Trophoblast cell (in vitro differentiated cells and primary cell): ENCODE data around the gene TPH1.

ENCODE experiments used
- DNase-seq, 2 donors: peaks; one replicate each; pipeline ENCODE4 v3.0.0-alpha.2; 2016
- H2AFZ ChIP-seq: 2 replicates; pipeline ENCODE4 v1.6.1; 2013; ENCODE audit warnings: low read length, moderate library complexity, mild to moderate bottlenecking; ENCODE audit not compliant: insufficient read depth, poor library complexity
- H2AK5ac ChIP-seq: 2 replicates; pipeline ENCODE4 v1.6.1; 2013; ENCODE audit warnings: mild to moderate bottlenecking, low read length
- H2BK120ac ChIP-seq: 2 replicates; pipeline ENCODE4 v1.6.1; 2013; ENCODE audit warnings: low read length, mild to moderate bottlenecking, moderate library complexity; ENCODE audit not compliant: insufficient read depth, poor library complexity
- H2BK12ac ChIP-seq: 2 replicates; pipeline ENCODE4 v1.6.1; 2013; ENCODE audit warnings: mild to moderate bottlenecking, low read length, moderate library complexity
- H2BK5ac ChIP-seq: 2 replicates; pipeline ENCODE4 v1.6.1; 2013; ENCODE audit warnings: low read length, low read depth, moderate library complexity, mild to moderate bottlenecking; ENCODE audit not compliant: poor library complexity
- H3K14ac ChIP-seq: 2 replicates; pipeline ENCODE4 v1.6.1; 2013; ENCODE audit warnings: mild to moderate bottlenecking, low read length
- H3K18ac ChIP-seq: 2 replicates; pipeline ENCODE4 v1.6.1; 2013; ENCODE audit warnings: mild to moderate bottlenecking, low read length
- H3K23ac ChIP-seq: 2 replicates; pipeline ENCODE4 v1.6.1; 2013; ENCODE audit warnings: low read length
- H3K27ac ChIP-seq: 2 replicates; pipeline ENCODE4 v1.5.1; 2013; ENCODE audit warnings: low read depth, mild to moderate bottlenecking, inconsistent platforms, low read length, moderate library complexity
- H3K27me3 ChIP-seq: 2 replicates; pipeline ENCODE4 v1.6.1; 2013; ENCODE audit warnings: inconsistent platforms, mild to moderate bottlenecking, low read length, moderate library complexity; ENCODE audit not compliant: insufficient read depth
- H3K36me3 ChIP-seq, 2 experiments: 1 replicate in 1 of 2; 2 replicates in 1 of 2; pipeline ENCODE4 v1.6.1; 2013; ENCODE audit warnings: low read length in 2 of 2, mild to moderate bottlenecking in 2 of 2, moderate library complexity in 1 of 2; ENCODE audit not compliant: insufficient read depth in 2 of 2, control insufficient read depth in 1 of 2
- H3K4ac ChIP-seq: 2 replicates; pipeline ENCODE4 v1.6.1; 2013; ENCODE audit warnings: low read depth, mild to moderate bottlenecking, low read length, moderate library complexity
- H3K4me1 ChIP-seq, 2 experiments: 1 replicate in 1 of 2; 2 replicates in 1 of 2; pipeline ENCODE4 v1.6.1; 2013; ENCODE audit warnings: low read length in 2 of 2, mild to moderate bottlenecking in 2 of 2, moderate library complexity in 1 of 2; ENCODE audit not compliant: insufficient read depth in 2 of 2, control insufficient read depth in 1 of 2
- H3K4me2 ChIP-seq: 2 replicates; pipeline ENCODE4 v1.6.1; 2013; ENCODE audit warnings: inconsistent platforms, mild to moderate bottlenecking, low read length, moderate library complexity
- H3K4me3 ChIP-seq: 2 replicates; pipeline ENCODE4 v1.5.1; 2013; ENCODE audit warnings: mild to moderate bottlenecking, low read depth, low read length, inconsistent platforms
- H3K79me1 ChIP-seq: one replicate; pipeline ENCODE4 v1.6.1; 2013; ENCODE audit warnings: low read length
- H3K79me2 ChIP-seq: 2 replicates; pipeline ENCODE4 v1.6.1; 2013; ENCODE audit warnings: low read length, mild to moderate bottlenecking; ENCODE audit not compliant: control insufficient read depth, insufficient read depth, poor library complexity
- H3K9ac ChIP-seq: 2 replicates; pipeline ENCODE4 v1.6.1; 2013; ENCODE audit warnings: mild to moderate bottlenecking, low read length
- H3K9me3 ChIP-seq: 2 replicates; pipeline ENCODE4 v1.6.1; 2013; ENCODE audit warnings: low read depth, mild to moderate bottlenecking, control low read depth, inconsistent platforms, low read length; ENCODE audit not compliant: insufficient read depth
- H4K12ac ChIP-seq: 2 replicates; pipeline ENCODE4 v1.6.1; 2013; ENCODE audit warnings: low read depth, mild to moderate bottlenecking, low read length, moderate library complexity
- H4K8ac ChIP-seq: 2 replicates; pipeline ENCODE4 v1.6.1; 2013; ENCODE audit warnings: low read depth, mild to moderate bottlenecking, low read length, moderate library complexity
- H4K91ac ChIP-seq: one replicate; pipeline ENCODE4 v1.6.1; 2013; ENCODE audit warnings: low read depth, mild to moderate bottlenecking, low read length, moderate library complexity
- WGBS: extraction: QIAGEN DNeasy Blood & Tissue Kit; methylation state at CpG from one replicate; pipeline ENCODE4 v1.1.7; 2013; ENCODE audit warnings: missing lambda C conversion rate; ENCODE audit not compliant: insufficient read length, insufficient coverage; ENCODE audit errors: extremely low coverage; 5-methylcytosine and 5-hydroxymethylcytosine counted together

TPH1 gene

GRCh38 chr11:18088366-18088765 is 42.3 kb upstream of the TPH1 start:
- Histone ChIP-seq H3K79me1 (no peaks in the 10 kb centered on the region), H2BK5ac (no peak overlapping the region), H3K27ac (no peak overlapping the region), H2BK12ac (no peak overlapping the region), H3K4me3 (no peak overlapping the region), H3K4me2 (no peak overlapping the region), H3K18ac (no peak overlapping the region), H3K9me3 (no peaks in the 10 kb centered on the region), H3K27me3 (no peaks in the 10 kb centered on the region), H3K36me3 (peaks cover 10 to 25% of the 10 kb centered on the region in 2 experiments), H3K9ac (no peak overlapping the region), H4K12ac (no peak overlapping the region), H4K8ac (no peak overlapping the region), H3K4ac (no peak overlapping the region), H3K4me1 (no peaks in the 10 kb centered on the region), H2BK120ac (no peak overlapping the region), H3K14ac (no peak overlapping the region), H4K91ac (no peak overlapping the region), H3K23ac (no peak overlapping the region), H2AFZ (no peak overlapping the region), H2AK5ac (no peak overlapping the region), H3K79me2 (no peaks in the 10 kb centered on the region)
- no CpG with 5 or more reads among the region's 2 CpGs for WGBS
- DNase-seq: peak in 1 of 2 donors; percentile 56

- Histone ChIP-seq H4K91ac (no peak overlapping the region), H2BK5ac (no peak overlapping the region), H2BK12ac (no peak overlapping the region), H3K9ac (no peak overlapping the region), H3K79me1 (no peaks in the 10 kb centered on the region), H4K12ac (no peak overlapping the region), H3K9me3 (no peaks in the 10 kb centered on the region), H3K36me3 (peaks cover 11 to 16% of the 10 kb centered on the region in 2 experiments), H2AFZ (no peak overlapping the region), H2BK120ac (no peak overlapping the region), H3K27ac (no peak overlapping the region), H3K27me3 (no peaks in the 10 kb centered on the region), H3K4me3 (no peak overlapping the region), H3K18ac (no peak overlapping the region), H4K8ac (no peak overlapping the region), H3K4ac (no peak overlapping the region), H3K14ac (no peak overlapping the region), H3K23ac (no peak overlapping the region), H3K4me1 (no peaks in the 10 kb centered on the region), H3K4me2 (no peak overlapping the region), H3K79me2 (no peaks in the 10 kb centered on the region), H2AK5ac (no peak overlapping the region)
- no CpG with 5 or more reads among the region's 2 CpGs for WGBS
- DNase-seq: no peak
These were observed 35.5 kb upstream of the TPH1 start for GRCh38 chr11:18081551-18081950.

- H2BK5ac ChIP-seq: no peak overlapping the region
- no peak overlapping the region for H2BK120ac ChIP-seq
- H4K12ac ChIP-seq: no peak overlapping the region
- no peak overlapping the region for H4K8ac ChIP-seq
- no peak overlapping the region for H2AK5ac ChIP-seq
- no peak overlapping the region for H4K91ac ChIP-seq
- H3K4me1 ChIP-seq: no peaks in the 10 kb centered on the region
- H3K4me2 ChIP-seq: no peak overlapping the region
- no peaks in the 10 kb centered on the region for H3K27me3 ChIP-seq
- no peak overlapping the region for H2AFZ ChIP-seq
- no peak overlapping the region for H3K4ac ChIP-seq
- H3K79me2 ChIP-seq: no peaks in the 10 kb centered on the region
- whole genome bisulfite sequencing: no CpG with 5 or more reads among the region's 4 CpGs
- H3K14ac ChIP-seq: no peak overlapping the region
- no peaks in the 10 kb centered on the region for H3K9me3 ChIP-seq
- no peak overlapping the region for H3K4me3 ChIP-seq
- peaks cover 6 to 12% of the 10 kb centered on the region in 2 experiments for H3K36me3 ChIP-seq
- no peak for DNase-seq
- no peak overlapping the region for H3K23ac ChIP-seq
- H2BK12ac ChIP-seq: no peak overlapping the region
- H3K79me1 ChIP-seq: no peaks in the 10 kb centered on the region
- no peak overlapping the region for H3K18ac ChIP-seq
- no peak overlapping the region for H3K9ac ChIP-seq
- H3K27ac ChIP-seq: no peak overlapping the region
These were observed 34.4 kb upstream of the TPH1 start for GRCh38 chr11:18080451-18080850.

- no CpG with 5 or more reads among the region's 2 CpGs for WGBS
- H2BK12ac ChIP-seq: no peak overlapping the region
These were observed 32.8 kb upstream of the TPH1 start for GRCh38 chr11:18078909-18079308.

More at GRCh38 chr11:18078909-18079308, 32.8 kb upstream of the TPH1 start:
- DNase-seq: no peak
- Histone ChIP-seq H3K4me1 (peaks cover 4 to 7% of the 10 kb centered on the region in 2 experiments), H3K4me3 (no peak overlapping the region), H3K9ac (no peak overlapping the region), H3K27ac (no peak overlapping the region), H4K12ac (no peak overlapping the region), H4K8ac (no peak overlapping the region), H3K14ac (no peak overlapping the region), H3K18ac (no peak overlapping the region), H3K79me2 (no peaks in the 10 kb centered on the region), H4K91ac (no peak overlapping the region), H3K23ac (no peak overlapping the region), H3K4me2 (no peak overlapping the region), H2AK5ac (no peak overlapping the region), H2BK5ac (no peak overlapping the region), H3K36me3 (peaks cover 6 to 8% of the 10 kb centered on the region in 2 experiments), H3K27me3 (no peaks in the 10 kb centered on the region), H3K4ac (no peak overlapping the region), H3K79me1 (no peaks in the 10 kb centered on the region), H3K9me3 (no peaks in the 10 kb centered on the region), H2AFZ (no peak overlapping the region), H2BK120ac (no peak overlapping the region)
